Left ventricle myocardium inferior (tissue), 1 donor: ENCODE measurements around the gene FAF1. TPM values are rescaled to one million over a fixed set of nuclear protein-coding genes. Genes with fewer than 3 reads are reported as not detected.

Experiments used
- DNase-seq: peaks from one replicate; pipeline ENCODE4 v3.0.0-alpha.2; 2020
- H3K27ac ChIP-seq: fragments of 200-600 bp; replicated peaks from 2 replicates; pipeline ENCODE4 v1.8.0; 2021
- H3K27me3 ChIP-seq: fragments of 200-600 bp; 2 replicates; pipeline ENCODE4 v1.8.0; 2021; ENCODE audit warnings: low read depth
- H3K36me3 ChIP-seq: fragments of 200-600 bp; 2 replicates; pipeline ENCODE4 v1.8.0; 2021
- H3K4me1 ChIP-seq: fragments of 200-600 bp; 2 replicates; pipeline ENCODE4 v1.8.0; 2021
- H3K4me3 ChIP-seq: fragments of 200-600 bp; 2 replicates; pipeline ENCODE4 v1.8.0; 2021; ENCODE audit warnings: mild to moderate bottlenecking, moderate library complexity
- H3K9me3 ChIP-seq: fragments of 200-600 bp; replicated peaks from 2 replicates; pipeline ENCODE4 v1.8.0; 2021
- intact Hi-C: fragments of 100-400 bp; cut with micrococcal nuclease; formaldehyde crosslinking; loops from one replicate; pipeline ENCODE4 v1.11.0; 2022
- total RNA-seq: library from RNA; stranded (reverse); fragmentation: NEBNext Ultra II Directional; extraction: Animal tissue kit (Norgen Biotek cat#: 25700); gene quantifications from one replicate; pipeline ENCODE4 v1.2.1, GENCODE V29; 2021
- TF ChIP-seq, protein P1 (sequence below): fragments of 200-600 bp; IDR thresholded peaks from 2 replicates; pipeline ENCODE4 v1.8.0; 2021; ENCODE audit warnings: antibody characterized with exemption, mild to moderate bottlenecking, borderline replicate concordance
- donor health status: DM: no; HTN: yes; CAD: no; lungs with severe emphysema.

Gene FAF1
- total RNA-seq, 1 donor from 2014 or later = 80.0 TPM

DNA sequence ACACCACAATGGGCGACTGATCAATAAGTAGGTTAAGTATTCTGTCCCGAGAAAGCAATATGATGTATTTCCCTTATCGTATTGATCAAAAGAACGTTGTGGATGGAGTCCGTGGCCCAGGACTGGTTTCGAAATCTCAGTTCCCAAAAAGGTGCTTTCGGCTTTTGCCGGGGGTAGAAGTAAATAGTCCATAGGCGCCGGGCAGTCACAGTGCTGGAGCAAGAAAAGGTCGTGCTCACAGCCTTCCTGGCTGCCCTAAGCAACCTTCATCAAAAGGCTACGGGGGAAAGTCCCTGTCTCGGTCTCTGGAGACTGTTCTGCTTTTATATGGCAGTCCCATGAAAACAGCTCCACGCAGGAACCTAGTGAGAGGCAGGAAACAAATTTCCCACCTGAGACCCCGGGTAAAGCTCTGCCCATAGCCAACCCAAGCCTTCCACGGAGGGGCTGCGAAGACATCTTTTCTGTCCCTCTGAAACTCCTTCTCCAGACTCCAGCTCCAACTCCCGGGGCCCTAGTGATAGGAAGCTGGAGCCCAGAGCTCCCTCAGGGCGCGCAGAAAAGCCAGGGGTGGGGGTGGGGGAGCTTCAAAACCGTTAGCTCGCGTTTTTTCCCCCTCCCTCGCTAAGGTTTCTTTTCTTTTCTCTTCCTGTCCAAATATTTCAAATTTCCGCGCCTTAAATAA lies 17.0 kb upstream of the FAF1 start:
- Histone ChIP-seq H3K27me3 (no peaks in the 10 kb centered on the region), H3K27ac (peak overlapping the region; percentile 99), H3K4me1 (peaks cover 50% of the 10 kb centered on the region), H3K36me3 (no peaks in the 10 kb centered on the region), H3K9me3 (no peaks in the 10 kb centered on the region), H3K4me3 (peak overlapping the region; percentile 92)
- DNase-seq = no peak
- intact Hi-C loops = no loop called here
- TF ChIP-seq, protein P1, sequence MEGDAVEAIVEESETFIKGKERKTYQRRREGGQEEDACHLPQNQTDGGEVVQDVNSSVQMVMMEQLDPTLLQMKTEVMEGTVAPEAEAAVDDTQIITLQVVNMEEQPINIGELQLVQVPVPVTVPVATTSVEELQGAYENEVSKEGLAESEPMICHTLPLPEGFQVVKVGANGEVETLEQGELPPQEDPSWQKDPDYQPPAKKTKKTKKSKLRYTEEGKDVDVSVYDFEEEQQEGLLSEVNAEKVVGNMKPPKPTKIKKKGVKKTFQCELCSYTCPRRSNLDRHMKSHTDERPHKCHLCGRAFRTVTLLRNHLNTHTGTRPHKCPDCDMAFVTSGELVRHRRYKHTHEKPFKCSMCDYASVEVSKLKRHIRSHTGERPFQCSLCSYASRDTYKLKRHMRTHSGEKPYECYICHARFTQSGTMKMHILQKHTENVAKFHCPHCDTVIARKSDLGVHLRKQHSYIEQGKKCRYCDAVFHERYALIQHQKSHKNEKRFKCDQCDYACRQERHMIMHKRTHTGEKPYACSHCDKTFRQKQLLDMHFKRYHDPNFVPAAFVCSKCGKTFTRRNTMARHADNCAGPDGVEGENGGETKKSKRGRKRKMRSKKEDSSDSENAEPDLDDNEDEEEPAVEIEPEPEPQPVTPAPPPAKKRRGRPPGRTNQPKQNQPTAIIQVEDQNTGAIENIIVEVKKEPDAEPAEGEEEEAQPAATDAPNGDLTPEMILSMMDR = no peak

DNA sequence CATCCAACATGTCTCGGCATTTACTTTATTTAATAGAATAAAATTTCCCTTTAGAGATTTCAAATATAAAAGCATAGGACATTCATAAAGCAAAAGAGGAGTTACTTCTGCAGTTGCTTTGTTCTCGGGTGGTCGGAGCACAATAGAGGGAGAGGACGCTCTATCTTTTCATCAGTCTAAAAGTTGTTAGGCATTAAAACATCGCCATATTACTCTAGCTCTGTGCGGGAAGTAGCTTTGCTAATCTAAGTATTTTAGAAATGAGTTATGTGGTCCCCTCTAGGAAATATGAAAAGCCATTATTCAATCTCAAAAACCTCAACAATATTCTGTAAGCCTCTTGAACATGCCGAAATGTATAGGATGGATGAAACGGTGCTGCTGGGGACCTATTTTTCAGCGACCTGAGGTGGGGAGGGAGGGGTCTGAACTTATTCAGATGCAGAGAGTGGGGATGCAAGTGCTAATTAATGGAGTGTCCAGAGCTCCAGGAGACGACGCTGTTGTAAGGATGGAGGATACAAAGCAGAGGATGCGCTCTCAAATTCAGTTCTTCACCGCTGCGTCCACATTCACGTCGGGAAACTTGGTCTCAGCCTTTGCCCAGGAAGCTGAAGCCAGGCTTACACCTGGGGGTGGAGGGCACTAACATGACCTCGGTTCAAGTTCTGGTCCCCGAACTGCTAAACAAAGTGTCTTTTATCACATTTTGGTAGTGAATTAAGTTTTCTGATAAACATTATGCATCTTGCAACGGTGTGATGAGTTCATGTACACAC lies 16.2 kb upstream of the FAF1 start:
- DNase-seq = no peak
- no peaks in the 10 kb centered on the region for H3K36me3 ChIP-seq
- no peaks in the 10 kb centered on the region for H3K27me3 ChIP-seq
- peak overlapping the region; percentile 99 for H3K27ac ChIP-seq
- intact Hi-C loops = no loop called here
- no peaks in the 10 kb centered on the region for H3K9me3 ChIP-seq
- TF ChIP-seq, protein P1 = no peak
- peaks cover 49% of the 10 kb centered on the region for H3K4me1 ChIP-seq
- peak overlapping the region; percentile 92 for H3K4me3 ChIP-seq

GRCh38 chr1:50975436-50975835 lies 15.4 kb upstream of the FAF1 start:
- TF ChIP-seq, protein P1 = no peak
- H3K27ac ChIP-seq = peak overlapping the region; percentile 99
- no peak for DNase-seq
- peaks cover 55% of the 10 kb centered on the region for H3K4me1 ChIP-seq
- H3K9me3 ChIP-seq = no peaks in the 10 kb centered on the region
- no peaks in the 10 kb centered on the region for H3K36me3 ChIP-seq
- H3K4me3 ChIP-seq = no peak overlapping the region
- no peaks in the 10 kb centered on the region for H3K27me3 ChIP-seq
- intact Hi-C loops = no loop called here

- Histone ChIP-seq H3K4me3 (no peak overlapping the region), H3K27ac (peak overlapping the region; percentile 99), H3K9me3 (no peaks in the 10 kb centered on the region), H3K27me3 (no peaks in the 10 kb centered on the region), H3K4me1 (peaks cover 55% of the 10 kb centered on the region), H3K36me3 (no peaks in the 10 kb centered on the region)
- intact Hi-C loops = no loop called here
- DNase-seq = no peak
- TF ChIP-seq, protein P1 = no peak
Observed at GRCh38 chr1:50974618-50974935, 14.5 kb upstream of the FAF1 start.

DNA sequence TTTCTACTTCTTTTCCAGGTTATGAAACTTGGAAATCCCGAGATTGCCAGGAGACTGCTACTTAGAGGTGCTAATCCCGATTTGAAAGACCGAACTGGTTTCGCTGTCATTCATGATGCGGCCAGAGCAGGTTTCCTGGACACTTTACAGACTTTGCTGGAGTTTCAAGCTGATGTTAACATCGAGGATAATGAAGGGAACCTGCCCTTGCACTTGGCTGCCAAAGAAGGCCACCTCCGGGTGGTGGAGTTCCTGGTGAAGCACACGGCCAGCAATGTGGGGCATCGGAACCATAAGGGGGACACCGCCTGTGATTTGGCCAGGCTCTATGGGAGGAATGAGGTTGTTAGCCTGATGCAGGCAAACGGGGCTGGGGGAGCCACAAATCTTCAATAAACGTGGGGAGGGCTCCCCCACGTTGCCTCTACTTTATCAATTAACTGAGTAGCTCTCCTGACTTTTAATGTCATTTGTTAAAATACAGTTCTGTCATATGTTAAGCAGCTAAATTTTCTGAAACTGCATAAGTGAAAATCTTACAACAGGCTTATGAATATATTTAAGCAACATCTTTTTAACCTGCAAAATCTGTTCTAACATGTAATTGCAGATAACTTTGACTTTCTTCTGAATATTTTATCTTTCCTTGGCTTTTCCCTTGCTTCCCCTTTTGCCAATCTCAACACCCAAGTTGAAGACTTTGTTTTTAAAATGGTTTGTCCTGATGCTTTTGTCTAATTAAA lies 14.0 kb upstream of the FAF1 start:
- intact Hi-C loops = no loop called here
- H3K9me3 ChIP-seq = no peaks in the 10 kb centered on the region
- peak overlapping the region; percentile 99 for H3K27ac ChIP-seq
- TF ChIP-seq, protein P1 = no peak
- peaks cover 57% of the 10 kb centered on the region for H3K4me1 ChIP-seq
- DNase-seq = no peak
- H3K36me3 ChIP-seq = no peaks in the 10 kb centered on the region
- H3K4me3 ChIP-seq = peak overlapping the region; percentile 93
- H3K27me3 ChIP-seq = no peaks in the 10 kb centered on the region
